HG03196 (cell line): Measurements from ENCODE around the gene TCF7L1.
"Not testable (repeated sequence)": the region's sequence is repeated elsewhere in the genome, so short reads cannot be mapped to it uniquely, and the experiment has no call there.

Source experiments
- ATAC-seq: cut with Tn5 transposase; IDR thresholded peaks from one replicate; pipeline ENCODE4 v1.9.1; 2021; ENCODE audit not compliant: unreplicated experiment

Gene TCF7L1

DNA sequence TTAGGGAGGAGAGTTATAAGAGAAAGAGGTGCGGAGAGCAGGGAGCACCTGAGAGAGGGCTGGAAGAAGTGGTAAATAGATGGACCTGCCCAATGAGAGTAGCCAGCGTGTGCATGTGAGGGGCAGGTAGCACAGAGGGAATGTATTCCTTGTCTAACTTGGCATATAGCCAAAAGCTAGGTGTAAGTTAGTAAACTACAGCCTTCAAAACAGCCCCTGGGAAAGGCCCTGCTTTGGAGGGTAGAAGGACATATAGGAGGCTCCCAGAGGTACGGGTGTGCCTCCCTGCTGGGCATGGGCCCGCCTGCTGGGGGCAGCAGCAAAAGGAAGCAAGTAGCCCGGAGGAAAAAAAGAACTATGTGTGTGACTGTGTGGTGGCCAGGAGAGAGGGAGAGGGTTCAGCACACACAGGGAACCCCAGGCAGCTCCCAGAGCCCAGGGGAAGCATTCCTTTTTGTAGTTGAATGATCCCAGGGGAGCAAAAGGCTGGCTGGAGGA, 48.0 kb downstream of the TCF7L1 start:
- no peak for ATAC-seq

DNA sequence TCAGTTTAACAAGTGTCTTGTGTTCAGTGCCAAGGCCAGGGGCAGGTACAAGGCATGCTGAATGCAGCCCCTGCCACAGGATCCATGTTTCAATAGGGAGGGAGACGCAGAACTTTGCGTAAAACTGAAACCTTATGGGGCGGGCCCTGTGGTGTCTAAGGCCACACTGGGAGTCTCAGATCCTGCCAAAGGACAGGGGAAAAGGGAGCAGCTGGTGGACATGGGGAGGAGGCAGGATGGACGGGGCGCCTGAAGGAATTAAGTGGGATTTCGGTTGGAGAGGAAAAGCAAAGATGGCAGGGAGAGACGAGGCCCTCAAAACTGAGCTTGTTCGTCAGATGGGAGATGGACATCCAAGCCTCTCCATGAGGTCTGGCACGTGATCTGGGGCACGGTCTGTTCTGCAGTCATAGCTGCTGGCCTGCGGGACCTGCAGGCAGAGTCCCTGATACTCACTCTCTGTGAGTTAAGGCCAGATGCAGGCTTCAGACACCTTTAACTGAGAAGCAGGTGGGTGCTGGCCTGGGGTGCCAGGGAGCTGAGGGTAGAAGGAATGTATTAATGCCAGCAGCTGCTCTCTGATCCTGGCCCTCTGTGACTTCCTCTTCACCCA, 48.8 kb downstream of the TCF7L1 start:
- no peak for ATAC-seq

DNA sequence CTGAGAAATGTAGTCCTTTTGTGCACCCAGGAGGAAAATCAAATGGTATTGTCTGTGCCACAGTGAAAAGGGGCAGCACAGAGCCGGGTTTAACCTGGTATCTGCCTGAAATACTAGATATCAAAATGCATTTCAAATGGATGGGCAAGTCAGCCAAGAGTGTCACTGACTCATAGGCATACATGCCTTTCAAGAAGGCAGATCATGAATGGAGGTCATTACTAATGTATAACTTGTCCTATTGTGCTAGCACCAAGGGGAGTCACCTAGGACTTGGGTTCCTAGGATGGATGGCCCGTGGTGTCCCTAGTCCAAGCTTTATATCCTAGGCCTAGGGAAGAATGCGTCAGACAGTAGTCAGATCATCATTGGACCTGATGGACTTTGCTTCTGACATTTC, 49.9 kb downstream of the TCF7L1 start:
- ATAC-seq, result no peak

DNA sequence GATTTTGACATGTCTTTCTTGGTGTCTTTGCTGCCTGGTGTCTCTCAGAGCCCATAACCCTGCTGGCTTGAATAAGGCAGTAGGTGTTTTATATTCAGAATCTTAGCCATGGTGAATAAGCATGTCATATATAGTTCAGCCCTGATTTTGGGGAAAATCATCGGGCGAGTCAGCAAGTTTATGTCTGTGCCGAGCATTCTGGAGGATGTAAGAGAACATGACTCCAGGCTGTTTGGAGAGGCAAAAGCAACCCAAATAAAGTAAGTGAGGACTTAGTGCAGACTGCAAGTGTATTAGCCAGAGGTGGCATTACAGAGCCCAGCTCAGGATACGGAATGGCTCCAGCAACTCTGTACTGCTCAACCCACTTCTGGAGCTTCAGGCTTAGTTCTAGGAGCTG, 50.3 kb downstream of the TCF7L1 start:
- no peak for ATAC-seq

DNA sequence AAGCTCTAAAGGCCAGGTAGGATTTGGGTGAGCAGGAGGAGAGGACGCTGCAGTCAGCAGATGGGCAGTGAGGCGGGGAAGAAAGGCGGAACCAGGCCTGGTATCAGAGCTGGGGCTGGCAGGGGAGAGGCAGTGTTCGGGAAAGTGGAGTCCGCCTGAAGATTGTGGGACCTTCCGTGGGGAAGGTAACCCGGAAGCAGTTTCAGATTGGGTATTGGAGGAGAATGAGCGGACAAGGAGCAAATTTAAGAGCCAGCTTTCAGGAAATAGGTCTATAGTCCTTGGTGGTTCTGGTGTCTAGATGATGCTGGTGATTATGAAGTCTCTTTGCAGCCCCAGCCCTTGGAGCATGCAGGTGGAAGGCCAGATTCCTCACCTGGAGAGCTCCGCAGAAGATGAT, 51.0 kb downstream of the TCF7L1 start:
- ATAC-seq, result no peak

DNA sequence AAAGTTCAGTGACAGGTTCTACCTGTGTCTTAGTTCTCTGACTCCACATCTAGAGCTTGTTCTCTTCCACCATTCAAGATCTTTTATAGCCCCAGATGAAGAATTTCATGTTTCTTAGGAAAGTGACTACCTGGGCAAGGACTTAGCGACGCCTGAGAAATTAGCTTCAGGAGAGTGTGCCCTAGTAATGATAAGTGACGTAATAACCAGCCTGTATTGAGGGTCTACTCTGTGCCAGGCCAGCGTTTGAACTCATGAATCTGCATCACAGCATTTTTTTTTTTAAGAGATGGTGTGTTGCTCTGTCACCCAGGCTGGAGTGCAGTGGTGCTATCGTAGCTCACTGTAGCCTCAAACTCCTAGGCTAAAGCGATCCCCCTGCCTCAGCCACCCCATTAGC, 51.8 kb downstream of the TCF7L1 start:
- no peak for ATAC-seq

DNA sequence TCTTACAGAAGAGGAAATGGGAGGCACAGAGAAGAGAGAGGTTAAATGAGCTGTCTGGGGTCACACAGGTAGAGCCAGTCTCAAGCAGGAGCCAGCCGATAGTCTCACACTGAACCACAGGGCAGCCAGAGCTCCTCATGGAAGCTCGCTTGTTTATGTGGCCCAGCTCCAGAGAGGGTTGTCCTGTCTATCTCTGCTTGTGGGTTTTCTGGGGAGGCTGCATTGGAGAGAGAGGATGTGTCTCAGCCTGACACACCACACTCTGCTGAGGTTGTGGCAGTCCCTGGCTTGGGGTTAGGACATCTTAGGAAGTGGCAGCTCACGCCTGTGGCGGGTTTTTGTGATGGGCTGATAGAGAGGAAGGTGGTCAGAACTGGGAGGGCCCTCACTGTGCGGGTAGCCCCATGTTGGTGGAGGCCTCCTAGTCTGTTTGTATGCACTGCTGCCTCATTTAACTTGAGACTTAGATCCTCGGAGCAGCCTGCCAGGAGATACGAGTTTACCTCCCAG, 52.3 kb downstream of the TCF7L1 start:
- ATAC-seq, result no peak

DNA sequence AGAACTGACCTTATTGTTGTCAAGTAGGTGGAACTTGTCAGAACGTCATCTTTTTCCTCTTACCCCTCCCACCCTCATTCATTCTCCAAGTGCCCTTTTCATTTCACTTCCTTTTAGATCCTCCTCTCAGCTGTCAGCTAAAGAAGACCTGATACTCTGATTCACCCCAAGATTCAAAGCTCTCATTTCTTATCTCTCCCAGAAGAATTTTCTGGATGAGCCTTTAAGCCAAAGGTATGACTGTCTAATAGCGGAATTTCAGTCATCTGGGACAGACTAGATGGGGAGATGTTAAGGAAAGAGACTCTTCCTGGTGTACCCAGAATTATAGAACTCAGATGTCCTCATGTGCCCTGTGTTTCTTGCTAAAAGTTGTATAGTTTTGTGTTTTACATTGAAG, 53.9 kb downstream of the TCF7L1 start:
- ATAC-seq, result no peak

DNA sequence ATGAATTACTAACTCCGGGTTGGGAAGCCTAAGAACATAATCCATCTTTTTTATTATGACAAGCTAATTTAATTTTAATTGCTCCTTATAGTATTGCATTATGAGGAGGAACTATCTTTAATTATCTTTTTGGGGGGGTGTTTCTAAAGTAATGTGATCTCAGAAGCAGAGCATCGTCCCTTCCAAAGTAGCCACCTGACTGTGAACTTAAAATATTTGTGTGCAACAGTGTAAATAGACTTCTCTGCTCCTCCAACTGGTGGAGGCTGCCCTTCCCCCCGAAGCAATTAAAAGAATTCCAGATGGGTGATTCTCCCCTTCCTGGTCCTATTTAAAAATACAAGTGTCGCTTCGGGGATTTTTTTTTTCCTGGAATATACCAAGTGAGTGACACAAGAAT, 55.7 kb downstream of the TCF7L1 start:
- no peak for ATAC-seq

DNA sequence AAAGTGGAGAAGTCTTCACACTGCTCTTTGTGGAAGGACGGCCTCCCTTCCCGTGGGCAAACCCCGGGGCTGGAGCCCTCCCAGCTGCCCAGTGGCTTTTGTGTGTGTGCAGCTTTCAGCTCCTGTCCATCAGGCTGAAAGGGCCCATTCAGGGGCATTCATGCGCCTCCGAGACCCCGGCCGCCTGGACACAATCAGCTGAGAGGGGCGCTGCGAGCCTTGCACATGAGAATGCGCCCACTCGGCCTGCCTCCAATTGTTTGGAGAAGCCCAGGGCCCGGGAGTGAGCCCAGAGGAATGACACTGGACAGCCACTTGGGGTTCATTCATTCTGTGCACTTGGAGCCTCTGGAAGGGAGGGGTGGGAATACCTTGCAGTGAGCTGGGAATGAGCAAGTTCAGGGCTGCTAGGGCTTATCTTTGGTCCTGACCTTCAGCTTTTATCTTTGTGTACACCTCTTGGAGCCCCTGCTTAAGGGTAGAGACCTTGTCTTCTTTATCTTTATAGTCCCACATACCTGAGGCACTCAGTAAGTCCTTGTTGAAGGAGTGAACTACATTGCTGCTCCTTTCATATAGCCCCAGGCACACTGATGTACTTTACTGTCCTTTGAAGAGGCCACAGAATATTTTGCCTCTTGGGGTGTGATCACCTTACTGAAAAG, 56.5 kb downstream of the TCF7L1 start:
- ATAC-seq, result no peak

DNA sequence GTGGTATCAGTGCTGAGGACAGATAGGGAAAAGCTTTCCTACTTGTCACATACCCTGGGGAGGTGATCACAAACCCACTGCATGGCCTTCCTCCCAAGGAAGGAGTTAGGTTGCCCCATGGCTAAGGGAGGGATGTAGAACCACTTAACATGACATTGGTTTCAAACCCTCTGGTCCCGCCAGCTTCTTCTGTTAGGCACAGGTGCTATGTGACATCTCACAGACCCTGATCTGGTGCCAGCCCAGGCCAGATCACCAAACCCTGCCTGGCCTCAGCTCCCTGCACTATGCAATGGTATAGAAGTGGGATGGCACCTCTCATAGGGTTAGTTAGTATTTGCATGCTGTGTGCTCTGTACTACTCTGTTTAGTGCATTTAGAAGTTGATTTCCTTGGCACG, 58.0 kb downstream of the TCF7L1 start:
- no peak for ATAC-seq

DNA sequence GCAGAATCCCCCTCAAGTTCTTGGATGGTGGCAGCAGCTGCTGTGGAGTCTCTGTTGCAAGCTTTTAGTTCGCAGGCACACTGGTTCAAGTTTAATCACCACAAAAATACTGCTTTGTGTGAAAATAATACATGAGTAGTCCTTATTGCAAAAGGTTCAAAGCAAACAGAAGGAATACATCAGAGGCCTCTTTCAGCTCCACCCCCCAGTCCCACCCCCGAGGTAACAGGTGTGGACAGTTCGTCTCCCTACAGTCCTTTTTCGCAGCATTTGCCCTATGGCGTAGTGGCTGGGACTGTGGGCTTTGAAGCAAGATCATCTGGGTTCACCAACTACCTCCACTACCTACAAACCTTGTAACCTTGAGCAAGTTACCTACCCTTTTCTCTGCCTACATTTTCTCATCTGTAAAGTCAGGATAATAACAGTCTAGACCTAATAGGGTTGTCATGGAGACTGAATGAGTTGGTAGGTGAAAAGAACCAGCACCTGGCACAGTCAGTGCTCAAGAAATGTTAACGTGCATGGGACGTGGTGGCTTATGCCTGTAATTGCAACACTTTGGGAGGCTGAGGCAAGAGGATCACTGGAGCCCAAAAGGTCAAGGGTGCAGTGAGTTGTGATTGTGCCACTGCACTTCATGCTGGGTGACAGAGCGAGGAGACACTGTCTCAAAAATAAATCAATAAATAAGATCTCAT, 61.7 kb downstream of the TCF7L1 start:
- ATAC-seq, result no peak

DNA sequence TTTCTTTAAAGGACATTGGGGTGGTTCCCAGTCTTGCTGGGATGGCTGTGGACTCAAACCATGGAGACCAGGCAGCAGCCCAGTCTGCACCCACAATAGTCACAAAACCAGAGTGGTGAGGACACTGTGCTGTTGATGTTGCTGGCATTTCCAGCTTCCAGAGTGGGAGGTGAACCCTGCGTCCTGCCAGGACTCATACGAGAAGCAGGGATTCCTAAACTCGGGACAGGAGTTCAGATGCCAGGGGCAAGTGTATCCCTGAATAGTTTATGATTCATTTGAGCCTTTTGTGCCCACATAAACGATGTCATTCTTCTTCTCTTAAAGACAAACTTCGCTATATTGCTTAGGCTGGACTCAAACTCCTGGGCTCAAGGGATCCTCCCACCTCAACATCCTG, 62.8 kb downstream of the TCF7L1 start:
- ATAC-seq, result no peak

DNA sequence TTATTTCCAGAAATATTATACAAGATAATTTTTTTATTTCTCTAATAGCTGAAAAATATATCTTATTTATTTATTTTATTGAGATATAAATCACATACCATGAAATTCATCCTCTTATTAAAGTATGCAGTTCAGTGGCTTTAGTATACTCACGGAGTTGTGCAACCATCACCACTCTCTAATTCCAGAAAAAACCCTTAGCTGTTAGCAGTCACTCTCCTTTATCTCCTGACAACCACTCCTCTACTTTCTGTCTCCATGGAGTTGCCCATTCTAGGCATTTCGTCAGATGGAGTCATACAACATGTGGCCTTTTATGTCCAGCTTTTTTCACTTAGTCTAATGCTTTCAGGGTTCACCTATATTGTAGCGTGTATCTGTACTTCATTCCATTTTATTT, 66.5 kb downstream of the TCF7L1 start:
- ATAC-seq, result no peak

DNA sequence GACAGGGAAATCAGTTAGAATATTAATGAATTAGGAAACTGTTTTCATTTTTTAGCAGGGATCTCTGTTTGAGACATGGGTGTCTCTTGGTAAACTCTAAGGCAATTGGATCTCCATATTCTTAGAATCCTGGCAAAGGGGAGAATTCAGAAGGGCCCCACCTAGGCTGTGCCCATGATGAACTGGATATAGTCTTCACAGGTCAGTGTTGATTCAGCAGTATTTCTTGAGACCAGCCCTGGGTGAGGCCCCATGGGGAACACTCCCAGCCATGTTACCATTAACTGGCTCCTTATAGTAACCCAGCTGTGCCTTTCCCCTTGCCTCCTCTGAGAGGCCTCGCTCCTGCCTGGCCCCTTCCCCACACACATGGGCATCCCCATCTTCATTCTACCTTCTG, 76.7 kb downstream of the TCF7L1 start:
- no peak for ATAC-seq

DNA sequence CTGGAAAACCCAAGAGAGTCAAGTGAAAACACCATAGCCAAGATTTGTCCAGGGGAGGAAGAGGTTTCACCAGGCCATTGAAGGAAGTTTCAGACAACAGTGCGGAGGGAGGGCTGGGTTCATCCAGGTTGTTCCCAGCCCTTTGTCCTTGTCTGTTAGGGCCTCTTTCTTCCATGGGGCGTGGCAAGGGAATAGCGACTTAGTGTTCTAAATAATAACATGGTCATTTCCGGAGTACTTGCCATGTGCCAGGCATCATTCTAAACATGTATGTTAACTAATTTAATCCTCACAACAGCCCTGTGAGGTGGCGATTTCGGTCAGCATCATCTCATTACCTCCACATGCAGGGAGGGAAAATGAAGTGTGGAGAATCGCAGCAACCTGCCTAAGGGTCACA, 77.3 kb downstream of the TCF7L1 start:
- no peak for ATAC-seq

DNA sequence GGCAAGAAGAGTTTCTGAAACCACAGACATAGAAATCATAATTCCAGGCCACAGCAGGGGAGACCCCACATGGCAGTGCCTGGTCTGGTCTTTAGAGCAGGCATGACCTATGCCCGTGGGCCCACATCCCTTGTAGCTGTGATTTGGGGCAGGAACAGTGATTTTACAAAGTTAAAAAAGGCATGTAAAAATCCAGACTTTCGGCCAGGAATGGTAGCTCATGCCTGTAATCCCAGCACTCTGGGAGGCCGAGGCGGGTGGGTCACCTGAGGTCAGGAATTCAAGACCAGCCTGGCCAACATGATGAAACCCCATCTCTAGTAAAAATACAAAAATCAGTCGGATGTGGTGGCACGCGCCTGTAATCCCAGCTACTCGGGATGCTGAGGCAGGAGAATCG, 78.4 kb downstream of the TCF7L1 start:
- ATAC-seq, result not testable (repeated sequence)

DNA sequence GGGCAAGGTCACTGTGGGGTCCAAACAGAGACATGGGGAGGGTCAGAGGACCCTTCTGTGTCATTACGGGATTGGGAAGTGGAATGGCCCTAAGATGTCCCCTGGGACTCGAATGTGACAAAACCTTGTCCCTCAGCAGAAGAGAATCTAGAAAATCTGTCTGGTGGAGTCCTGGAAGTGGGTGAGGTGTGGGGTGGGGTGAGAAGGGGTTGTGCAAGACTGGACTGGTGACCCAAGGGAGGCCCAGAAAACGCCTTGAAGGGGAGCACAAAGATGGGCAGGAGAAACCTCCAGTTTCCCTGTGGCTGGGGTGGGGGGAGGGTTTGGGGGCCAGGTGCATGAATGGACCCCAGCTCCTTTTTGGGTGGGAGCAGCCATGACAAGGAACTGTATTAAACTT, 79.6 kb downstream of the TCF7L1 start:
- ATAC-seq, result no peak

DNA sequence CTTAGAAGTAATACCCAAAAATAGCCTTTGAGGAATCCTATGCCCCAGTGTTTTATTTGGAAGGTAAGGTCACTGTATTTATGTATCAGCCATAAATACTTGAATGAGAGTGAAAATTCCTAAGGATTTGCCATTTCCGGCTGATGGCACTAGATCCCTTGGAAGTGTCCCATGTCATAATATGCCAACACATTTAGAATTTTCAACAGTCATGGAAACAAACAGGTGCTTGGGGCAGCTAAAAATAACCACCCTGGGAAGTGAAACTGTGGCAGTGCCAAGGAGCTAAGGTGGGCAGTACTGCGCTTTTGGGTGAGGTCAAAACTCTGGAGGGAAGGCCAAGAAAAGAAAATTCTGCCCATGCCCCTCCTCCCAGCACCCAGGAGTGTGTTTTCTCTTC, 80.2 kb downstream of the TCF7L1 start:
- no peak for ATAC-seq

DNA sequence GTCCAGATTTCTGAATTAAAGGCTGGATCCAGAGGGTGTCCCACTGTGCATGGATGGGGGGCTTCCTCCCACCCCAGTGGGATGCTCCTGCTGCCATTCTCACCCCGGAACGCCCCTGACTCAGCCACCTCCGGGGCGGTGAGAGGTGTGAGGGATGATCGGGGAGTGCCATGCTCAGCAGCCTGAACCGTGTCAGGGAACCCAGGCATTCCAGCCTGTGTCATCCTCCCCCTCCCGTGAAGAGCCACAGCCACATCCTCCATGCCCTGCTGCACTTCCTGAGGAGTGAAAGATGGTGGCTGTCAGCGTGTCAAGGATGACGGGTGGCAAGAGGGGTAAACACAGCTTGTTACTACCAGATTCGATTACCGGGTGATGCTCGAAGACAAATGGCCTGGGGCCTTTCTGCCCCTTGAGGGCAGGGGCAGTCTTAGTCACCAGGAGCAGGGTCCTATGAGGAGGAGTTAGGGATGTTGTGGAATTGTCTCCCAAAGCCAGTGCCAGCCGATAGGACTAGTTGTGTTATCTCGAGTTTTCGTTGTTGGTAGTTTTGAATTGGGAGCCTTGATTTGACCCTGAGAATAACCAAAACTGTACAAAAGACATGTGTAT, 80.8 kb downstream of the TCF7L1 start:
- no peak for ATAC-seq

DNA sequence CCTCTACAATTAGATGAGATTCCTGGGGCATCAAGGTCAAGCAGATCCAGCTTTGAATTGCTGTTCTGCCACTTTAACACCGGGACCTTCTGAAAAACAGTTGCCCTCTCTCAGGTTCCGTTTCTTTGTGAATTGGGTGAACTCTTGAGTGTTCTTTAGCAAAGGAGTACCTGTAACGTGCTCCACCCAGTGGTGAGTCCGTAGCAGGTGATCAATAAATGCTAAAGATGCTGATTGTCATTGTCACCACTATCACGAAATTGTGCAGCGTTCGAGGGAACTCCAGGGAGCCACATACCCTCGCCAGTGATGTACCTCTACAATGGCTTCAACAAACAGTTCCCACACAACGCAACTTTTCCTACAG, 81.9 kb downstream of the TCF7L1 start:
- ATAC-seq, result no peak
